ENCODE results near the gene AMBRA1.

- TF ChIP-seq ZBTB7A (IDR thresholded peaks at IDR 0.05; ENCODE audit: low read depth) (no peak), CREB1 (IDR thresholded peaks at IDR 0.05; ENCODE audit: low read depth) (no peak), EP300 (IDR thresholded peaks at IDR 0.05; ENCODE audit: borderline replicate concordance) (no peak), YY1 (IDR thresholded peaks at IDR 0.05; ENCODE audit: low read depth) (no peak), RAD21 (IDR thresholded peaks at IDR 0.05; ENCODE audit: low read depth) (no peak)
These were observed 38.4 kb downstream of the AMBRA1 start for GRCh38 chr11:46555267-46556054.

Data from Ishikawa (cell line).